Loucy (cell line): ENCODE data around the gene ADARB1.

Experiments used
- CTCF ChIP-seq: fragments of 200-600 bp; sonication (generic); conservative IDR thresholded peaks from 2 replicates; pipeline ENCODE4 v1.5.1; 2014; ENCODE audit warnings: mild to moderate bottlenecking, antibody characterized with exemption, low read length
- EZH2phosphoT487 ChIP-seq: fragments of 200-600 bp; IDR thresholded peaks from 2 replicates; pipeline ENCODE4 v1.6.1; 2018; ENCODE audit warnings: antibody characterized with exemption, mild to moderate bottlenecking, moderate library complexity, borderline replicate concordance

- TF ChIP-seq CTCF = no peak
- no peak for TF ChIP-seq EZH2phosphoT487
Measured at GRCh38 chr21:45031571-45032191, 42.7 kb upstream of the ADARB1 start.
